DMS114 treated with DMSO at 0.1 percent for 48 hours (cell line): Measurements from ENCODE around the gene SFMBT1.
A peak's percentile ranks its signal among the peaks of the same experiment; 100 is the strongest.

Experiments
- DNase-seq: peaks from one replicate; lab custom pipeline; 2025; ENCODE audit not compliant: unreplicated experiment; lab: John Stamatoyannopoulos, UW

The SFMBT1 gene

DNA sequence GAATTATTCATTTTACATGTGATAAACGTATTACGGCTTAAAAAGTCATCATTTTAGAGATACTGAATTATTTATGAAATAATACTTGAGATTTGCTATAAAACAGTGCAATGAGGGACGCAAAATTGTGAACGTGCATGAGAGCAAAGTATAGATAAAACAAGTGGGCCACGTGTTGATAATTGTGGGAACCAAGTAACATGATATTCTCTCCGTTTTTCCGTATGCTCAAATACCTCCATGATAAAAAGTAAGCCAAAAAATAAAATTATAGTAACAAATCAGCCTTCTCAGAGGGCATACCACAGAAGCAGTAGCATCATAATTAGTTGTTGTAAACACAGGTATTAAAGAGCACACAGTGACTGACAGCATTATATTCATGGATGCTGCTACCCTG lies 42.6 kb downstream of the SFMBT1 start:
- no peak for DNase-seq

DNA sequence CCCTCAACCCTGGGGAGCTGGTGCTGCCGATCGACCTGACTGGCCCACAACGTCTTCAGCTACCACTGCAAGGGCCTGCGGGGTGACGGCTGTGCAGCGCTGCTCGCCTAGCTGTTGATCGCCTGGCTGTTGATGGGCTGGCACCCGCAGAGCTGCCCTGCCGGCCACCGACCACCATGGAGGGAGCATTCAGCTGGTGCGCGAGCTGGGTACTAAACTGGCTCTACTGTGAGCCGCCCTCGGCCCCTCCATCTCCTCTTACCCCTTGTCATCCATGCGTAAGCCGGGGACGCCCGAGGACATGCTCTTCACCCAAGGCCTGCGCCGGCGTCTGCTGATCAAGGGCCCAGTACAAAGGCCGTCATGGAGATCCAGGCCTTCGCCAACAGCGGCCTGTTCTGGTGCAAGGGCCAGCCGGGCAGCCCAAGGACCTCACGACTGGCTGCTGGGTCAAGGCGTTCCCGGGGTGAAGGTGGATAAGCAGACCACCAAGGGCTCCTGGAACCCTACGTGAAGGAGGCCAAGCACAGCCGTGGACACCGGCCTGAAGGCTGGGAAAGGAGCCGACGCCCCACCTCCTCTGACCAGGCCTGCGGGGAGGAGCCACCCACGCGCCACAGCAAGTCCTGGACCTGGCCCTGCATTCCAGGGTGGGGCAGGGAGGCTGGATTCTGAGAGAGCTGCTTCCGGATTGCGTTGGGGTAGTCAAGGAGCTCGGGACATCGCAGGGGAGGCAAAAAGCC lies 46.9 kb downstream of the SFMBT1 start:
- no peak for DNase-seq

DNA sequence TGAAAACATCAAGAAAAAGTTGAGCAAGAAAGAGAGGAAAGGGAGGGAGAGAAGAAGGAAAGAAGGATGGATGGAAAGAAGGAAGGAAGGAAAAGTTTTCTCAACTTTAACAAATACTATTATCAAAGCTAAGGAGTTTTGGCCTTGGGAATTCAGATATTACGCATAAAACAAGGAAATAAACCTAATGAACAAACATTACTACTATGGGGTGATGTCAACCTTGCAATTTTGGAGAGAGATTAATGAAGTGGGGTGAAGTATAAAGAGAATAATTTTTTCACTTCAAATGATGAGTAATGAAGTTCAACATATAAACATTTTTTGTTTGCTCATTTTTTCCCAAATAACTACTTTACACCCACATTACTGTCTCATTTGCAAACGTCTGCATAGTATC lies 55.2 kb downstream of the SFMBT1 start:
- DNase-seq: no peak

DNA sequence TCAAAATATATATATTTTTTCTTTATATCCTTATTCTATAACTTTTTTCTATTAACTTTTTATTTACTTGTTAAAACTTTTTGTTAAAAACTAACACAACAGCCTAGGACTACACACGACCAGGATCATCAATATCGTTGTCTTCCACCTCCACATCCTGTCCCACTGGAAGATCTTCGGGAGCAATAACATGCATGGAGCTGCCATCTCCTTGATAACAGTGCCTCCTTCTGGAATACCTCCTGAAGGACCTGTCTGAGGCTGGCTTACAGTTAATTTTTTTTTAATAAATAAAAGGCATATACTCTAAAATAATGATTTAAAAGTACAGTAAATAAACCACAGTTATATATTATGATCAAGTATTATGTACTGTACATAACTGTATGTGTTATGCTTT lies 58.9 kb downstream of the SFMBT1 start:
- DNase-seq: no peak

DNA sequence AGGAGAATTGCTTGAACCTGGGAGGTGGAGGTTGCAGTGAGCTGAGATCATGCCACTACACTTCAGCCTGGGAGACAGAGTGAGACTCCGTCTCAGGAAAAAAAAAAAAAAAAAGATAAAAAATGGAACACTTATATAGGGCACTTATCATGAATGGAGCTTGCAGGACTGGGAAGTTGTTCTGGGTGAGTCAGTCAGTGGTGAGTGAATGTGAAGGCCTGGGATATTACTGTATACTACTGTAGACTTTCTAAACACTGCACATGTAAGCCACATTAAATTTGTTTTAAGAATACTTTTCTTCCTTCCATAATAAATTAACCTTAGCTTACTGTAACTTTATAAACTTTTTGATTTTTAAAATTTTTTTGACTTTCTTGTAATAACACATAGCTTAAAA lies 59.8 kb downstream of the SFMBT1 start:
- no peak for DNase-seq

DNA sequence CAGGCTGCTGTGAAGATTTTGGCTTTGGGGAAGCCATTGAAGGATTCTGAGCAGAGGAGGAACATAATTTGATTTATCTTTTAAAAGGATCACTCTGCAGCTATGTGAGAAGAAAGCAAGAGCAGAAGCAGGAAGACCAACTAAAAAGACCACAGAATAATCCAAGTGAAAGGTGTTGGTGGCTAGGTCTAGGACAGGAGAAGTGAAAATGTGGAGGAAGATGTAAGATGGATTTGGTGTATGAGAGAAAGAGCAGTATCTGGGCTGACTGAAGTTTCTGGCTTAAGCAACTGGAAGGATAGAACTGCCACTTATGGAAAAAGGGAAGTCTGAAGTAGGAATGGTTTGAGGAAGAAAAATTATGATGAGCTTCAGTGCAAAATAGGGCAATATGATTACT lies 62.0 kb downstream of the SFMBT1 start:
- DNase-seq: no peak

DNA sequence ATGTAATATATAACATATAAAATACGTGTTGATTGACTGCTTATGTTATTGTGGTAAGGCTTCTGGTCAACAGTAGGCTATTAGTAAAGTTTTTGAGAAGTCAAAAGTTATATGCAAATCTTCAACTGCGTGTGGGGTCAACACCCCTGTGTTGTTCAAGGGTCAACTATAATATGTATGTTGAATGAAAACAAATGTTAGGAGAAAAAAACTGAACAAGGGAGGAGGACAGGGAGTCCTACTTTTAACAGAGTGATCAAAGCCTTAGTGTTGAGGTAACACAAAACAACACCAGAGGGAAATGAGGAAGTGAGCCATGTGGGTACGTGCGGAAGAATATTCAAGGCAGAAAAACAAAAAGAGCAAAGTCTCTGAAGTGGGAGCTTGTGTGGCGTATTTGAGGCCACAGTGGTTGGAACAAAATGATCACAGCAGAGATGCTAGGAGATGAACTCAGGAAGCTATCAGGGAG lies 62.5 kb downstream of the SFMBT1 start:
- no peak for DNase-seq

DNA sequence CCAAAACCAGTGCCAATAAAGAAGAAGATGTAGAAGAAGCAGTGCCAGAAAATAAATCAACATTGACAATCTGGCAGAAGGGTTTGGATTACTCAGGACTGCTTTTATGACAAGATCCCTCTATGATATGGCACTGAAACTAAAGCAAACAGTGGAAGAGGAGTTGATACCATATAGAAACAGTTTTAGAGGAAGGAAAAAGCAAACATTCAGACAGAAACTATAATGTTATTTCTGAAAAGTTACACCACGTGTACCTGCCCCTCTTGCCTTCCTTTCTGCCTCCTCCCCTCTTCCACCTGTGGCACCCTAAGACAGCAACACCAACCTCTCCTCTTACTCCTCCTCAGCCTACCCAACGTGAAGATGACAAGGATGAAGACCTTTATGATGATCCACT lies 63.0 kb downstream of the SFMBT1 start:
- no peak for DNase-seq

DNA sequence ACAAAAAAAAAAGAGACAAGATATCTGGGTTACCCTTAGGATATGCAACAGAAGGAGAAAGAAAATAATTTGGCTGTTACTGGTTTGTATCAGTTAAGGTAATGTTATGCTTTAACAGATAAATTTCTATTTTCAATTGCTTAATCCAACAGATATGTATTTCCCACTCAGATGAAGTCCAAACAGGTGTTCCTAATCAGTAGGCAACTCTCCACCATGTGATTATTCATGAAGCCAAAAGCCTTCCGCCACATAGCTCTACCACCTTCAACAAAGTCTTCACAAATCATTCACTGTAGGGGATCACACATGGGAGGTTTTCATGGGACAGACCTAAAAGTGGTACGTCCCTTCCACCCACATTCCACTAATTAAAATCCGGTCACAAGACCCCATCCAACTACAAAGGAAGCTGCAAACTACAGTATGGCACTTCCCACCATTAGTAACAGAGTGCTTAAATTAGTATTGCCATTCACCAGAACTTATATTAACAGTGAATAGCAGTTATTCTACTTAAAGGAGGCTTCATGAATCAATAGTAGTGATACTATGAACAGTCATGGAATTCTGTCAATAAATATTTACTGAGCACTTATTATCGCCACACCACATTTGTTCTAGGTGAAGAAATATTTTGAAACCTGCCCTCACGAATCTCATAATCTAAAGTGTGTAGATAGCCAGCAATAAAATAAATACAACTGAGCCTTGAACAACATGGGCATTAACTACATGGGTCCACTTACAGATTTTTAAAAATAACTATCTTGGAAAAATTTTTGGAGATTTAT lies 66.5 kb downstream of the SFMBT1 start:
- no peak for DNase-seq

DNA sequence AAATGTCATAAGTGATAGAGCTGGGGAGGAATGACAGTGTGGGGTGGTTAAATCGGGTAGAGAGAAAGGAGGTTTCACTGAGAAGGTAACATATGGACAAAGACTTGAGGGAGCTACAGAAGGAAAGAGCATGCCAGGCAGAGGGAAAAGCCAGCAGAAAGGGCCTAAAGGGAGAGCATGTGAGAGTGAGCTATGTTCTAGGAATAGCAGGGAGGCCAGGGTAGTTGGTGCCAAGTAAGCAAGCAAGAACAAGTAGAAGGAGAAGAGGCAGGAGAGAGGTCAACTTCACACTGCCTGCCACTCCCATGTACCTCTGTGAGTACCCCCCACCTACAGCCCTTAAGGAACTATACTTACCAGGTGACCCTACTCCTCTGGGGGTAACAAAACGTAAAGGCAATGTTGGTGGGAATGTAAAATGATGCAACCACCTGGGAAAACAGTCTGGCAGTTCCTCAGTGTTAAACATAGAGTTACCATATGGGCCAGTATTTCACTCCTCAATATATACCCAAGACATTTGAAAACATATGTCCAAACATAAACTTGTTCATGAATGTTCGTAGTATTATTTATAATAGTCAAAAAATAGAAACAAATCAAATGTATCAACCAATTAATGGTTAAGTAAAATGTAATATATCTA lies 67.6 kb downstream of the SFMBT1 start:
- no peak for DNase-seq

DNA sequence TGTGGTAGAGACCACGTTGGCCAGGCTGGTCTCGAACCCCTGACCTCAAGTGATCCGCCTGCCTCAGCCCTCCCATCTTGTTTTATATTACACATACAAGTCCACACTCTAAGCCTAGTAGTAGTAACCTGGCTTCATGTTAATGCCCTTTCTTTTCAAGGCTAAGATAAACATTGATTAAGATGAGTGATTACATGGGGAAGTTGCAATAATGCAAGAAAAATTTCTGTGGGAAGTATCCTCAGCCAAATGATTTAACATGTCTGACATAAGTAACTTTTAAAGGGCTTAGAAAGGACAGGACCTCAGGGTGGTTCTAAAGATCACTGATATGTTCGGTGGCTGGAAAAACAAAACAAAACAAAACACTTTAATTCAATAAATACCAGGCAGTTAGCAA lies 72.1 kb downstream of the SFMBT1 start:
- no peak for DNase-seq

DNA sequence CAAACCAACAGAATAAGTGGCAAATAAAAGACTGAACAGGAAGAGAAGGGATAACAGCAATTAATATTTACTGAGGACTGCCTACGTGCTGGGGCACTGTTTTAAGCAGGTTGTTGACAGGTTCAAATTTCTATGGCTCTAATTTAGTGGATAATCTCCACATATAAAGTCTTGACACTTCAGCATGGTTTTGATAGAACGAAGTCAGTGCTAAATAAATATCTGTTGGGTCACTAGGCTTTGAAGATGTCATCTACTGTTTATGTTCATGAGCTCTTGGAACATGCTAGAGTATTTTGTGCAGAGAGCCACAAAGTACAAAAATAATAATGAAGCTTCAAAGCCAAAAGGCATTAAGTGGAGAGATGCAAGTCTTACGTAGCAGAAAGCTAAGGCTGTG lies 74.0 kb downstream of the SFMBT1 start:
- DNase-seq: no peak

DNA sequence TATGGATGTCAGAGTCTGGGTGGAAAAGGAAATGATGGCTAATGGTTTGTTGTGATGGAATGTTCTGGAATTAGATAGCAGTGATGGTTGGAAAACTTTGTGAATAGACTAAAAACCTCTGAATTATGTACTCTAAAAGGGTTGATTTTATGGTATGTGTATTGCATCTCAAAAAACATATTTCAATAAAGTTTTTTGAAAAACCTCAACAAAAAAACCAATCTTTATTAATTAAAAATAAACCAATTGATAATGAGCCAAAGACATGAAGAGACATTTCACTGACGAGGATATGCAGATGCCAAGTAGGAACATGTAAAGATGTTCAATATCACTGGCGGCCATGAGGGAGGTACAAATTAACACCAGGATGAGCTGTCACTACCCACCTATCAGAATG lies 78.5 kb downstream of the SFMBT1 start:
- no peak for DNase-seq

DNA sequence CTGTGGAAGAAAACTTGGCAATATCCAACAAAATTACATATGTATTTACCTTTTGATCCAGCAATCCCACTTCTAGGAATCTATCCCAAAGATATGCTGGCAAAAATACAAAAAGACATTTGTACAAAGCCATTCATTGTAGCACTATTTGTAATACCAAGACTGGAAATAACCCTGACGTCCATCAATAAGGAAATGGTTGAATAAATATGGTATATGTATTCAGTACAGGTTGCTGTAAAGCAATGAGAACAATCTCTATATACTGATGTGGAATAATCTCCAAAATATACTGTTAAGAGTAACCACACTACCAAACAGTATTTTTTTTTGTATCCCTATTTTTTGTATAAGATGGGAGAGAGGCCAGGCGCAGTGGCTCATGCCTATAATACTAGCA lies 83.7 kb downstream of the SFMBT1 start:
- DNase-seq: no peak

DNA sequence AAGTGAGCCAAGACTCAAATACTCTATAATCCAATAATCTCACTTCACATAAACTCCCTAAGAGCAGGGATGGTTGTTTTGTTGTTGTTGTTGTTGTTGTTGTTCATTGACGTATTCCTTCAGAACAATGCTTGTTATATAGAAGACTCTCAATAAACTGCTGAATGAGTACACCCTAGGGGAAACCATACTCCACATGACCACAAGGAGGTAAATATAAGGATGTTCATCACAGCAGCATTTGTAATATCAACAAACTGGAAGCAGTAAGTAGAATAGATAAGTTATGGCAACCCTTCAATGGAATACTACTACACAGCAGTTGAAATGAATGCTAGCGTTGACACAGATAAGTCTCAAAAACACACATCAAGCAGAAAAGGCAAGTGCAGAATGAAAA lies 86.1 kb downstream of the SFMBT1 start:
- no peak for DNase-seq

DNA sequence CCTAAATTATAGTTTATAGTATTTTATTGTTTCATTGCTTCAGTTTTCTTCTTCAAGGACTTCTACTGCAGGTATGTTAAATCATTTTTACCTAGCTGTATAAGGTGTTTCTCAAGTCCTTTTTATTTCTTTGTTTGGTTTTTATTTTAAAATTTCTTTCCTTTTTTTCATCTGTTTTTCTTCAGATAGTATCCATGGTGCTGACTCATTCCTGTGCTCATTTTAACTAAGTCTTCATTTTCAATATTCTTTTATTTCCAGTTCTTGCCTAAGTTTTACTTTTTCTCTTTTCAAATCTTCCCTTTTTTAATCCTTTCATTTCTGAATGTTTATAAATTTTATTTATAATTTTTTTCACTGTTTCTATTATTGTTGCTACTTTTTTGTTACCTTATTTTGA lies 106.3 kb downstream of the SFMBT1 start:
- no peak for DNase-seq

DNA sequence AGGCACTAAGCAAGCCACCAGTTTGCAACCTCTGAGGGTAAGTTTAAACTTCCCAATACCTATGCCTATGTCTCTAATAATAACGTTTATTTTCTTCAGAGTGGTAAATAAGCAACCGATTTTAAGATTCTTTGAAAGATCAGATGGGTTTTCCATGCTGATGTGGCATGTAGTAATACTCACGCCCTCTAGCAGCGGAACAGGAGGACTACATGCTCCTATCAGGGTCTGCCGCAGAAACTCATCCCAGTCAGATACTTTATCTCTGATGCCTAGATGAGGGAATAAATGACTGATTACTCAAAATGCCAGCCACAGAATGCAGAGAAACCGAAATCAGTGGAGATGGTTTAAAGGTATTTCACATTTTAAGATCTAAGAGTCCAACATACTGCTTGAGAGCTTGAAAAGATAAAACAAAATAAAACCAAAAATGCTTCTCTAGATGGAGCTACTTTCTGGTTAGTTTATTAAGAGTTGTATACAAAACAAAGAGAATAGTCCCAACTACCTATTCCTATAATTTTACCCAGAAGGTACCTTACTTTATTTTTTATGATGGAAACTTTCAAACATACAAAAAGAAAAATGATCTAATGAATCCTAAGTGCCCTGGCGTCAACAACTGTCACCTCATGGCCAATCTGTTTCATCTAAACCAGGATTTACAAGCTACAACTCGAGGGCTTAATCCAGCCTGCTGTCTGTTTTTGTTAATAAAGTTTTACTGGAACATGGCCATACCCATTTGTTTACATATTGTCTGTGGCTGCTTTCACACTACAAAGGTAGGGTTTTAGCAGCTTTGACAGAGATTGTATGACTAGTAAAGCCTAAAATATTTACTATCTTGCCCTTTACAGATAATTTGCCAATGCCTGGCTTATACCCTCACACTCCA lies 111.0 kb downstream of the SFMBT1 start:
- DNase-seq: peak; percentile 37

DNA sequence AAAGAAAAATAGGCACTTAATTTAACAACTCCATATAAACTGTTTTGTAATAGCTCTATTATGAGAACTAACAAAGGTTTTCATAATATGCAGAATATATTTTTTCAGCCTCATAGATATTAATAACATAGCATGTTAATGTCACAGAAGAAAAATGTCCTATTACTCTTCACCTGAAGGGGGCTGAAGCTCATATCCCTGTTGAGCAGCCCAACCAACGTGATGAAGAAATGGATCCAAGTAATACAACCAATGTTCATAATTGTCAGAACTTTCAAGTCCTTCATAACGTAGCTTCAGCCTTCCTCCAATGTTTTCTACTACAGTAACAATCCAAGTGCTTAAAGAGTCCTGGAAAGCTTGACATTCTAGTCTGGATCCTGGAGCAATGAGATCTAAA lies 114.0 kb downstream of the SFMBT1 start:
- DNase-seq: no peak

DNA sequence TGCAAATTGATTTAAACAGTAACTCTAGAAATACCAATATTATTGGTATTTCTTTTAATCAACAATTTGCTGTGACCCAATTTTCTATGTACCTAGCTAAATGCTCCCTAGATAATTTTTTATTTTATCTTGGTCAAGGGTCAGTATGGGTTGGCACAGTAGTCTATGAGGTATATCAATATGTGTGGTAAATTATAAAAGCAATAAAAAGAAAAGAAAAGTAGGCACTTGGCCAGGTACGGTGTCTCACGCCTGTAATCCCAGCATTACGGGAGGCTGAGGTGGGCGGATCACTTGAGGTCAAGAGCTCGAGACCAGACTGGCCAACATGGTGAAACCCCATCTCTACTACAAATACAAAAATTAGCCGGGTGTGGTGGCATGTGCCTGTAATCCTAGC lies 114.5 kb downstream of the SFMBT1 start:
- no peak for DNase-seq

DNA sequence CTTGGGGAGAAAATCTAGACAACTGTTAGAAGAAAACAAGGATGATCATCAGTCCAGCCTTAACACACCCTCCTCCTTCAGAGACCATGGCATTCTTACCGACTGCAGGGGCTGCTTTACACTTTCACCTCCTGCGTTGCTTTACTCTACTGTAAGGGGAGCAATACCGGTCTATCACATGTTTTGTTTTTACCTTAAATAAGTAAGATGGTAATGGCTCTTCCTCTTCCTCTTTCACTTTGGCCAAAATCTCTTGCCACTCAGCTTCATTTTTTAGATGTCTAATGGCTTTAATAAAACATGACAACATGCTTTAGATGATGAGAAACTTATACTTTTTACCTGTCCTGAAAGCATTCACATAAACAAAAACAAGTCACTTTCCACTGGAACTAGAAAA lies 115.1 kb downstream of the SFMBT1 start:
- no peak for DNase-seq

DNA sequence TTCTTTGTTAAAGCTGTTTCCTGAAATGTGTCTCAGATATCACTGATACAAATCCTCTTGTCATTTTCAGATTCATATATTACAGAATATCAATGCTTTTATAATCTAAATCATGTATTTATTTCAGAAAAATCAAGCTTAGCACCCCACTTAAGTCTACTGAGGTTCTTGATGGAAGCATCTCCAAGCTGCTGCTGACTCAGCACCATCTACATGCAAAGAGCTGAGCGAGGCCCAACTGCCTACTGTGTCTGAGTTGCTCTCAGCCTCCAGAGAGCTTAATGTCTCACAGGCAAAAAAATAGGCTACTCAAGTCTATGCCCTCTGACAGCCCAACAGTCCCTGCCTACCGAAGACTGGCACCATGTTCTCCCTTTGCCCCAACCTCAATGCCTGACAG lies 119.3 kb downstream of the SFMBT1 start:
- no peak for DNase-seq
